ENCODE measurements around the gene KMT2A. TPM values are rescaled to one million over a fixed set of nuclear protein-coding genes. Genes with fewer than 3 reads are reported as not detected.
A peak's percentile ranks its signal among the peaks of the same experiment; 100 is the strongest.

Gene KMT2A
- total and polyA plus RNA-seq, 2 experiments from 2014 or later: 34.3 to 72.2 TPM

DNA sequence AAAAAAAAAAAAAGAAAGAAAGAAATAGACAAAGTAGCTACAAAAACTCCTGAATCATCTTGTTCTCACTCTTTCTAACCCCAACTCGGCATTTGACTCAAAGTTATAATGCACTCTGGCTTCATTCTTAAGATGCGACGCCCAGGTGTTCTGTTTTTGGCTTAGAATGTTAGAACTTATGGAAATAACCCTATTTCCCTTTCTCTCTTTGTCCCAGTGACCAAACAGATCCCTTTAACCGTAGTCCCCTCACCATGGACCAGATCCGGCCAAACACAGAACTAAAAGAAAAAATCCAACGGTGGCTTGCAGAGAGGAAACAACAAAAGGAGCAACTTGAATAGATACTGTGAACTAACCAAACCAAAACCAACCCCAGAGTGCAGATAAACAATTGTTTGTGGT lies 40.2 kb upstream of the KMT2A start:
- Histone ChIP-seq H3F3A (replicated peaks; ENCODE audit: low read depth) (no peaks in the 10 kb centered on the region), H3K4me3 (no peak overlapping the region), H3K79me2 (replicated peaks; ENCODE audit: insufficient read depth) (no peaks in the 10 kb centered on the region), H3K4me1 (ENCODE audit: insufficient read depth) (no peaks in the 10 kb centered on the region), H4K20me1 (replicated peaks; ENCODE audit: insufficient read depth) (no peaks in the 10 kb centered on the region; the same call in 1 of the 2 replicates), H2AFZ (no peak overlapping the region), H3K4me2 (no peak overlapping the region), H3K27me3 (ENCODE audit: insufficient read depth) (no peaks in the 10 kb centered on the region), H3K27ac (ENCODE audit: low read depth) (0 out of 2 replicates have a peak overlapping the region, but pooled peaks have one; percentile 39), H3K9me2 (ENCODE audit: insufficient read depth) (no peaks in the 10 kb centered on the region), H3K36me3 (ENCODE audit: insufficient read depth) (peaks cover 26% of the 10 kb centered on the region)
- Mint-ChIP-seq H3K27me3 (ENCODE audit: insufficient read depth, low read depth, poor library complexity) (no peaks in the 10 kb centered on the region), H3K4me1 (peaks cover 4% of the 10 kb centered on the region; the same call in 1 of the 3 replicates), H3K9me3 (no peaks in the 10 kb centered on the region), H3K4me3 (no peak overlapping the region), H3K27ac (no peak overlapping the region), H3K36me3 (ENCODE audit: low read depth) (peaks cover 28% of the 10 kb centered on the region)
- ATAC-seq (no peak), DNase-seq (ENCODE audit: low spot score) (no peak)
- no peak for TF ChIP-seq CREB1 (CRISPR knock-in tag; IDR thresholded peaks at IDR 0.05; ENCODE audit: low read depth)
- TF ChIP-seq, protein P1, sequence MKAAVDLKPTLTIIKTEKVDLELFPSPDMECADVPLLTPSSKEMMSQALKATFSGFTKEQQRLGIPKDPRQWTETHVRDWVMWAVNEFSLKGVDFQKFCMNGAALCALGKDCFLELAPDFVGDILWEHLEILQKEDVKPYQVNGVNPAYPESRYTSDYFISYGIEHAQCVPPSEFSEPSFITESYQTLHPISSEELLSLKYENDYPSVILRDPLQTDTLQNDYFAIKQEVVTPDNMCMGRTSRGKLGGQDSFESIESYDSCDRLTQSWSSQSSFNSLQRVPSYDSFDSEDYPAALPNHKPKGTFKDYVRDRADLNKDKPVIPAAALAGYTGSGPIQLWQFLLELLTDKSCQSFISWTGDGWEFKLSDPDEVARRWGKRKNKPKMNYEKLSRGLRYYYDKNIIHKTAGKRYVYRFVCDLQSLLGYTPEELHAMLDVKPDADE (IDR thresholded peaks at IDR 0.05): no peak
- no peak for TF ChIP-seq ZNF114 (CRISPR knock-in tag; IDR thresholded peaks at IDR 0.05)
- TF ChIP-seq NANOG (IDR thresholded peaks at IDR 0.05; ENCODE audit: borderline replicate concordance): no peak
- no peak for TF ChIP-seq POLR2AphosphoS5 (IDR thresholded peaks at IDR 0.05; ENCODE audit: low read depth)
- TF ChIP-seq, protein P2, sequence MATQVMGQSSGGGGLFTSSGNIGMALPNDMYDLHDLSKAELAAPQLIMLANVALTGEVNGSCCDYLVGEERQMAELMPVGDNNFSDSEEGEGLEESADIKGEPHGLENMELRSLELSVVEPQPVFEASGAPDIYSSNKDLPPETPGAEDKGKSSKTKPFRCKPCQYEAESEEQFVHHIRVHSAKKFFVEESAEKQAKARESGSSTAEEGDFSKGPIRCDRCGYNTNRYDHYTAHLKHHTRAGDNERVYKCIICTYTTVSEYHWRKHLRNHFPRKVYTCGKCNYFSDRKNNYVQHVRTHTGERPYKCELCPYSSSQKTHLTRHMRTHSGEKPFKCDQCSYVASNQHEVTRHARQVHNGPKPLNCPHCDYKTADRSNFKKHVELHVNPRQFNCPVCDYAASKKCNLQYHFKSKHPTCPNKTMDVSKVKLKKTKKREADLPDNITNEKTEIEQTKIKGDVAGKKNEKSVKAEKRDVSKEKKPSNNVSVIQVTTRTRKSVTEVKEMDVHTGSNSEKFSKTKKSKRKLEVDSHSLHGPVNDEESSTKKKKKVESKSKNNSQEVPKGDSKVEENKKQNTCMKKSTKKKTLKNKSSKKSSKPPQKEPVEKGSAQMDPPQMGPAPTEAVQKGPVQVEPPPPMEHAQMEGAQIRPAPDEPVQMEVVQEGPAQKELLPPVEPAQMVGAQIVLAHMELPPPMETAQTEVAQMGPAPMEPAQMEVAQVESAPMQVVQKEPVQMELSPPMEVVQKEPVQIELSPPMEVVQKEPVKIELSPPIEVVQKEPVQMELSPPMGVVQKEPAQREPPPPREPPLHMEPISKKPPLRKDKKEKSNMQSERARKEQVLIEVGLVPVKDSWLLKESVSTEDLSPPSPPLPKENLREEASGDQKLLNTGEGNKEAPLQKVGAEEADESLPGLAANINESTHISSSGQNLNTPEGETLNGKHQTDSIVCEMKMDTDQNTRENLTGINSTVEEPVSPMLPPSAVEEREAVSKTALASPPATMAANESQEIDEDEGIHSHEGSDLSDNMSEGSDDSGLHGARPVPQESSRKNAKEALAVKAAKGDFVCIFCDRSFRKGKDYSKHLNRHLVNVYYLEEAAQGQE (IDR thresholded peaks at IDR 0.05; ENCODE audit: unreplicated experiment): no peak
- TF ChIP-seq, protein P3, sequence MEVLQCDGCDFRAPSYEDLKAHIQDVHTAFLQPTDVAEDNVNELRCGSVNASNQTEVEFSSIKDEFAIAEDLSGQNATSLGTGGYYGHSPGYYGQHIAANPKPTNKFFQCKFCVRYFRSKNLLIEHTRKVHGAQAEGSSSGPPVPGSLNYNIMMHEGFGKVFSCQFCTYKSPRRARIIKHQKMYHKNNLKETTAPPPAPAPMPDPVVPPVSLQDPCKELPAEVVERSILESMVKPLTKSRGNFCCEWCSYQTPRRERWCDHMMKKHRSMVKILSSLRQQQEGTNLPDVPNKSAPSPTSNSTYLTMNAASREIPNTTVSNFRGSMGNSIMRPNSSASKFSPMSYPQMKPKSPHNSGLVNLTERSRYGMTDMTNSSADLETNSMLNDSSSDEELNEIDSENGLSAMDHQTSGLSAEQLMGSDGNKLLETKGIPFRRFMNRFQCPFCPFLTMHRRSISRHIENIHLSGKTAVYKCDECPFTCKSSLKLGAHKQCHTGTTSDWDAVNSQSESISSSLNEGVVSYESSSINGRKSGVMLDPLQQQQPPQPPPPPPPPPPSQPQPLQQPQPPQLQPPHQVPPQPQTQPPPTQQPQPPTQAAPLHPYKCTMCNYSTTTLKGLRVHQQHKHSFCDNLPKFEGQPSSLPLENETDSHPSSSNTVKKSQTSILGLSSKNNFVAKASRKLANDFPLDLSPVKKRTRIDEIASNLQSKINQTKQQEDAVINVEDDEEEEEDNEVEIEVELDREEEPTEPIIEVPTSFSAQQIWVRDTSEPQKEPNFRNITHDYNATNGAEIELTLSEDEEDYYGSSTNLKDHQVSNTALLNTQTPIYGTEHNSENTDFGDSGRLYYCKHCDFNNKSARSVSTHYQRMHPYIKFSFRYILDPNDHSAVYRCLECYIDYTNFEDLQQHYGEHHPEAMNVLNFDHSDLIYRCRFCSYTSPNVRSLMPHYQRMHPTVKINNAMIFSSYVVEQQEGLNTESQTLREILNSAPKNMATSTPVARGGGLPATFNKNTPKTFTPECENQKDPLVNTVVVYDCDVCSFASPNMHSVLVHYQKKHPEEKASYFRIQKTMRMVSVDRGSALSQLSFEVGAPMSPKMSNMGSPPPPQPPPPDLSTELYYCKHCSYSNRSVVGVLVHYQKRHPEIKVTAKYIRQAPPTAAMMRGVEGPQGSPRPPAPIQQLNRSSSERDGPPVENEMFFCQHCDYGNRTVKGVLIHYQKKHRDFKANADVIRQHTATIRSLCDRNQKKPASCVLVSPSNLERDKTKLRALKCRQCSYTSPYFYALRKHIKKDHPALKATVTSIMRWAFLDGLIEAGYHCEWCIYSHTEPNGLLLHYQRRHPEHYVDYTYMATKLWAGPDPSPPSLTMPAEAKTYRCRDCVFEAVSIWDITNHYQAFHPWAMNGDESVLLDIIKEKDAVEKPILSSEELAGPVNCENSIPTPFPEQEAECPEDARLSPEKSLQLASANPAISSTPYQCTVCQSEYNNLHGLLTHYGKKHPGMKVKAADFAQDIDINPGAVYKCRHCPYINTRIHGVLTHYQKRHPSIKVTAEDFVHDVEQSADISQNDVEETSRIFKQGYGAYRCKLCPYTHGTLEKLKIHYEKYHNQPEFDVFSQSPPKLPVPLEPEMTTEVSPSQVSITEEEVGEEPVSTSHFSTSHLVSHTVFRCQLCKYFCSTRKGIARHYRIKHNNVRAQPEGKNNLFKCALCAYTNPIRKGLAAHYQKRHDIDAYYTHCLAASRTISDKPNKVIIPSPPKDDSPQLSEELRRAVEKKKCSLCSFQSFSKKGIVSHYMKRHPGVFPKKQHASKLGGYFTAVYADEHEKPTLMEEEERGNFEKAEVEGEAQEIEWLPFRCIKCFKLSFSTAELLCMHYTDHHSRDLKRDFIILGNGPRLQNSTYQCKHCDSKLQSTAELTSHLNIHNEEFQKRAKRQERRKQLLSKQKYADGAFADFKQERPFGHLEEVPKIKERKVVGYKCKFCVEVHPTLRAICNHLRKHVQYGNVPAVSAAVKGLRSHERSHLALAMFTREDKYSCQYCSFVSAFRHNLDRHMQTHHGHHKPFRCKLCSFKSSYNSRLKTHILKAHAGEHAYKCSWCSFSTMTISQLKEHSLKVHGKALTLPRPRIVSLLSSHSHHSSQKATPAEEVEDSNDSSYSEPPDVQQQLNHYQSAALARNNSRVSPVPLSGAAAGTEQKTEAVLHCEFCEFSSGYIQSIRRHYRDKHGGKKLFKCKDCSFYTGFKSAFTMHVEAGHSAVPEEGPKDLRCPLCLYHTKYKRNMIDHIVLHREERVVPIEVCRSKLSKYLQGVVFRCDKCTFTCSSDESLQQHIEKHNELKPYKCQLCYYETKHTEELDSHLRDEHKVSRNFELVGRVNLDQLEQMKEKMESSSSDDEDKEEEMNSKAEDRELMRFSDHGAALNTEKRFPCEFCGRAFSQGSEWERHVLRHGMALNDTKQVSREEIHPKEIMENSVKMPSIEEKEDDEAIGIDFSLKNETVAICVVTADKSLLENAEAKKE (CRISPR knock-in tag; IDR thresholded peaks at IDR 0.05): no peak
- no peak for TF ChIP-seq JUNB (IDR thresholded peaks at IDR 0.05; ENCODE audit: unreplicated experiment)
- TF ChIP-seq, protein P4, sequence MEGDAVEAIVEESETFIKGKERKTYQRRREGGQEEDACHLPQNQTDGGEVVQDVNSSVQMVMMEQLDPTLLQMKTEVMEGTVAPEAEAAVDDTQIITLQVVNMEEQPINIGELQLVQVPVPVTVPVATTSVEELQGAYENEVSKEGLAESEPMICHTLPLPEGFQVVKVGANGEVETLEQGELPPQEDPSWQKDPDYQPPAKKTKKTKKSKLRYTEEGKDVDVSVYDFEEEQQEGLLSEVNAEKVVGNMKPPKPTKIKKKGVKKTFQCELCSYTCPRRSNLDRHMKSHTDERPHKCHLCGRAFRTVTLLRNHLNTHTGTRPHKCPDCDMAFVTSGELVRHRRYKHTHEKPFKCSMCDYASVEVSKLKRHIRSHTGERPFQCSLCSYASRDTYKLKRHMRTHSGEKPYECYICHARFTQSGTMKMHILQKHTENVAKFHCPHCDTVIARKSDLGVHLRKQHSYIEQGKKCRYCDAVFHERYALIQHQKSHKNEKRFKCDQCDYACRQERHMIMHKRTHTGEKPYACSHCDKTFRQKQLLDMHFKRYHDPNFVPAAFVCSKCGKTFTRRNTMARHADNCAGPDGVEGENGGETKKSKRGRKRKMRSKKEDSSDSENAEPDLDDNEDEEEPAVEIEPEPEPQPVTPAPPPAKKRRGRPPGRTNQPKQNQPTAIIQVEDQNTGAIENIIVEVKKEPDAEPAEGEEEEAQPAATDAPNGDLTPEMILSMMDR (conservative IDR thresholded peaks at IDR 0.05; ENCODE audit: low read depth in 2 of 2): no peak
- no peak for TF ChIP-seq STAT1 (IDR thresholded peaks at IDR 0.05; ENCODE audit: unreplicated experiment)
- TF ChIP-seq EZH2phosphoT487 (IDR thresholded peaks at IDR 0.05; ENCODE audit: unreplicated experiment): no peak
- no peak for TF ChIP-seq ZNF331 (CRISPR knock-in tag; IDR thresholded peaks at IDR 0.05; ENCODE audit: low read depth)
- TF ChIP-seq EZH2 (IDR thresholded peaks at IDR 0.05; ENCODE audit: low read depth, unreplicated experiment): no peak
